H9 (cell line): ENCODE results near the gene THSD7A. TPM values are rescaled to one million over a fixed set of nuclear protein-coding genes. Genes with fewer than 3 reads are reported as not detected.

Source experiments
- DNase-seq: peaks from one replicate; pipeline ENCODE4 v3.0.0-alpha.2; 2017
- H2AFZ ChIP-seq: one replicate; pipeline ENCODE4 v1.6.1; 2013; ENCODE audit warnings: mild to moderate bottlenecking, low read length, control low read depth, moderate library complexity
- H2AK5ac ChIP-seq: 2 replicates; pipeline ENCODE4 v1.6.1; 2013; ENCODE audit warnings: low read length, control low read depth, mixed read lengths; ENCODE audit not compliant: insufficient read length
- H2BK120ac ChIP-seq: one replicate; pipeline ENCODE4 v1.6.1; 2013; ENCODE audit warnings: low read depth, mild to moderate bottlenecking, low read length, control low read depth, inconsistent platforms; ENCODE audit not compliant: poor library complexity, severe bottlenecking
- H2BK12ac ChIP-seq: 2 replicates; pipeline ENCODE4 v1.6.1; 2013; ENCODE audit warnings: low read length, control low read depth, mixed read lengths, low read depth; ENCODE audit not compliant: insufficient read length
- H2BK15ac ChIP-seq: 2 replicates; pipeline ENCODE4 v1.6.1; 2013; ENCODE audit warnings: low read depth, low read length, control low read depth
- H2BK20ac ChIP-seq: one replicate; pipeline ENCODE4 v1.6.1; 2013; ENCODE audit warnings: low read depth, mild to moderate bottlenecking, low read length, control low read depth, inconsistent platforms; ENCODE audit not compliant: poor library complexity, severe bottlenecking
- H2BK5ac ChIP-seq: 2 replicates; pipeline ENCODE4 v1.6.1; 2013; ENCODE audit warnings: low read length, control low read depth, mixed read lengths; ENCODE audit not compliant: insufficient read length
- H3K14ac ChIP-seq: 2 replicates; pipeline ENCODE4 v1.6.1; 2013; ENCODE audit warnings: low read length, control low read depth; ENCODE audit not compliant: insufficient read depth
- H3K18ac ChIP-seq: 2 replicates; pipeline ENCODE4 v1.6.1; 2013; ENCODE audit warnings: low read depth, mild to moderate bottlenecking, mixed read lengths, low read length, control low read depth; ENCODE audit not compliant: insufficient read length
- H3K23ac ChIP-seq: 2 replicates; pipeline ENCODE4 v1.6.1; 2013; ENCODE audit warnings: low read length, control low read depth, mixed read lengths, low read depth; ENCODE audit not compliant: insufficient read length
- H3K23me2 ChIP-seq: 2 replicates; pipeline ENCODE4 v1.6.1; 2013; ENCODE audit warnings: low read depth, mild to moderate bottlenecking, mixed read lengths, low read length, control low read depth; ENCODE audit not compliant: insufficient read length, poor library complexity, severe bottlenecking
- H3K27ac ChIP-seq: 2 replicates; pipeline ENCODE4 v1.5.1; 2013; ENCODE audit warnings: low read length, control low read depth, mixed read lengths, low read depth; ENCODE audit not compliant: insufficient read length
- H3K27me3 ChIP-seq: 2 replicates; pipeline ENCODE4 v1.6.1; 2013; ENCODE audit warnings: low read length, control low read depth, inconsistent platforms; ENCODE audit not compliant: insufficient read depth
- H3K4ac ChIP-seq: 2 replicates; pipeline ENCODE4 v1.6.1; 2013; ENCODE audit warnings: low read depth, mild to moderate bottlenecking, control low read depth, inconsistent platforms, low read length, moderate library complexity
- H3K4me1 ChIP-seq: 2 replicates; pipeline ENCODE4 v1.6.1; 2013; ENCODE audit warnings: low read length, control low read depth, inconsistent platforms; ENCODE audit not compliant: insufficient read depth
- H3K4me2 ChIP-seq: 2 replicates; pipeline ENCODE4 v1.6.1; 2013; ENCODE audit warnings: low read length, control low read depth, mixed read lengths; ENCODE audit not compliant: insufficient read length, insufficient read depth
- H3K56ac ChIP-seq: 2 replicates; pipeline ENCODE4 v1.6.1; 2013; ENCODE audit warnings: low read depth, mild to moderate bottlenecking, mixed read lengths, low read length, control low read depth; ENCODE audit not compliant: insufficient read length
- H3K79me1 ChIP-seq: 2 replicates; pipeline ENCODE4 v1.6.1; 2013; ENCODE audit warnings: low read depth, mild to moderate bottlenecking, moderate library complexity, low read length, control low read depth, inconsistent platforms; ENCODE audit not compliant: insufficient read depth, poor library complexity, severe bottlenecking
- H3K79me2 ChIP-seq: 2 replicates; pipeline ENCODE4 v1.6.1; 2013; ENCODE audit warnings: low read length, control low read depth, inconsistent platforms; ENCODE audit not compliant: insufficient read depth
- H3K9ac ChIP-seq: 2 replicates; pipeline ENCODE4 v1.6.1; 2013; ENCODE audit warnings: low read length, control low read depth, mixed read lengths; ENCODE audit not compliant: insufficient read length; ENCODE audit errors: extremely low read depth
- H3K9me3 ChIP-seq: one replicate; pipeline ENCODE4 v1.6.1; 2013; ENCODE audit warnings: low read depth, low read length, inconsistent platforms; ENCODE audit not compliant: control insufficient read depth
- H3T11ph ChIP-seq: one replicate; pipeline ENCODE4 v1.6.1; 2013; ENCODE audit warnings: mild to moderate bottlenecking, low read length, control low read depth, inconsistent platforms
- H4K20me1 ChIP-seq: one replicate; pipeline ENCODE4 v1.6.1; 2013; ENCODE audit not compliant: control insufficient read depth, insufficient read length, insufficient read depth
- H4K5ac ChIP-seq: 2 replicates; pipeline ENCODE4 v1.6.1; 2013; ENCODE audit warnings: low read depth, mild to moderate bottlenecking, mixed read lengths, low read length, control low read depth; ENCODE audit not compliant: insufficient read length
- H4K8ac ChIP-seq: replicated peaks from 2 replicates; pipeline ENCODE4 v1.6.1; 2013; ENCODE audit warnings: low read length, control low read depth, mixed read lengths, low read depth; ENCODE audit not compliant: insufficient read length
- H4K91ac ChIP-seq: 2 replicates; pipeline ENCODE4 v1.6.1; 2013; ENCODE audit warnings: low read depth, mild to moderate bottlenecking, moderate library complexity, mixed read lengths, low read length, control low read depth; ENCODE audit not compliant: insufficient read length
- H3K27ac Mint-ChIP-seq, 3 experiments: 2 replicates in 2 of 3; 3 replicates in 1 of 3; pipeline ENCODE4 v1.8.0; 2020 to 2021; ENCODE audit warnings: mixed read lengths in 3 of 3, mild to moderate bottlenecking in 1 of 3, moderate library complexity in 1 of 3
- H3K27me3 Mint-ChIP-seq: 2 replicates; pipeline ENCODE4 v1.8.0; 2021; ENCODE audit warnings: low read depth, mild to moderate bottlenecking, moderate library complexity, mixed read lengths
- H3K36me3 Mint-ChIP-seq, 3 experiments: 2 replicates in 2 of 3; 3 replicates in 1 of 3; pipeline ENCODE4 v1.8.0; 2020 to 2021; ENCODE audit warnings: low read depth in 3 of 3, mixed read lengths in 3 of 3; ENCODE audit not compliant: insufficient read depth in 1 of 3
- H3K4me1 Mint-ChIP-seq, 2 experiments: 2 replicates each; pipeline ENCODE4 v1.8.0; 2020; ENCODE audit warnings: mixed read lengths in 2 of 2
- H3K4me3 Mint-ChIP-seq, 2 experiments: 2 replicates in 1 of 2; 3 replicates in 1 of 2; pipeline ENCODE4 v1.8.0; 2020 to 2021; ENCODE audit warnings: mild to moderate bottlenecking in 2 of 2, mixed read lengths in 2 of 2, moderate library complexity in 1 of 2
- H3K9me3 Mint-ChIP-seq, 2 experiments: 2 replicates in 1 of 2; 3 replicates in 1 of 2; pipeline ENCODE4 v1.8.0; 2020; ENCODE audit warnings: mild to moderate bottlenecking in 2 of 2, mixed read lengths in 2 of 2, moderate library complexity in 1 of 2
- CTCF ChIP-seq: fragments of 200-600 bp; sonication (generic); conservative IDR thresholded peaks from 3 replicates; pipeline ENCODE4 v1.8.0; 2021; ENCODE audit warnings: antibody characterized with exemption, mild to moderate bottlenecking
- WGBS: extraction: QIAGEN DNeasy Blood & Tissue Kit; methylation state at CpG from one replicate; pipeline ENCODE4 v1.1.7; 2013; ENCODE audit warnings: missing lambda C conversion rate, low lambda C conversion rate, mixed read lengths; ENCODE audit not compliant: insufficient read length; ENCODE audit errors: extremely low coverage; 5-methylcytosine and 5-hydroxymethylcytosine counted together
- total RNA-seq: library from RNA; stranded (reverse); gene quantifications from 2 replicates; pipeline ENCODE4 v1.2.1, GENCODE V29; 2021

THSD7A gene
- total RNA-seq, 1 experiment from 2014 or later: 0.42 TPM

- H3K23me2 ChIP-seq: no peaks in the 10 kb centered on the region
- no peak overlapping the region for H2BK120ac ChIP-seq
- H3K4me1 Mint-ChIP-seq: peaks cover 7 to 10% of the 10 kb centered on the region in 2 experiments
- TF ChIP-seq CTCF: no peak
- H2AFZ ChIP-seq: no peak overlapping the region
- no peak overlapping the region for H3K18ac ChIP-seq
- no peak overlapping the region for H3K14ac ChIP-seq
- no peak overlapping the region for H2AK5ac ChIP-seq
- no peak overlapping the region for H3K4me3 Mint-ChIP-seq
- no peaks in the 10 kb centered on the region for H3K79me1 ChIP-seq
- H3K9me3 ChIP-seq: no peaks in the 10 kb centered on the region
- H3K36me3 Mint-ChIP-seq: no peaks in the 10 kb centered on the region
- H4K8ac ChIP-seq: no peak overlapping the region
- H2BK15ac ChIP-seq: no peak overlapping the region
- H3K27me3 ChIP-seq: no peaks in the 10 kb centered on the region
- H3K4me1 ChIP-seq: peaks cover 2% of the 10 kb centered on the region; the same call in 1 of the 2 replicates
- H3K4me2 ChIP-seq: no peak overlapping the region
- H2BK5ac ChIP-seq: no peak overlapping the region
- H2BK20ac ChIP-seq: no peak overlapping the region
- H3K9ac ChIP-seq: no peak overlapping the region
- H4K5ac ChIP-seq: no peak overlapping the region
- H3K23ac ChIP-seq: no peak overlapping the region
- H4K20me1 ChIP-seq: no peaks in the 10 kb centered on the region
- no peak overlapping the region for H3K27ac Mint-ChIP-seq
- H4K91ac ChIP-seq: no peak overlapping the region
- H3K27ac ChIP-seq: no peak overlapping the region
- no peak overlapping the region for H3K4ac ChIP-seq
- H2BK12ac ChIP-seq: no peak overlapping the region
- H3K9me3 Mint-ChIP-seq: no peaks in the 10 kb centered on the region
- H3K27me3 Mint-ChIP-seq: no peaks in the 10 kb centered on the region
- H3T11ph ChIP-seq: no peak overlapping the region
- WGBS: no CpG with 5 or more reads among the region's 4 CpGs
- no peak for DNase-seq
- no peak overlapping the region for H3K56ac ChIP-seq
- H3K79me2 ChIP-seq: no peaks in the 10 kb centered on the region
Observed at GRCh38 chr7:11366118-11366517, 465.9 kb downstream of the THSD7A start.
